ENCODE data around the gene PDCD4.

GRCh38 chr10:110827875-110828274 lies 43.9 kb upstream of the PDCD4 start:
- TF ChIP-seq CTCF (IDR thresholded peaks at IDR 0.05 in 4 of 5, conservative IDR thresholded peaks at IDR 0.05 in 1 of 5) (no peak), POLR2A (IDR thresholded peaks at IDR 0.05) (no peak)

Data from gastrocnemius medialis (tissue), 4 donors.